ENCODE results near the gene ST6GALNAC3.
"Not testable (repeated sequence)": the region's sequence is repeated elsewhere in the genome, so short reads cannot be mapped to it uniquely, and the experiment has no call there.

The ST6GALNAC3 gene

DNA sequence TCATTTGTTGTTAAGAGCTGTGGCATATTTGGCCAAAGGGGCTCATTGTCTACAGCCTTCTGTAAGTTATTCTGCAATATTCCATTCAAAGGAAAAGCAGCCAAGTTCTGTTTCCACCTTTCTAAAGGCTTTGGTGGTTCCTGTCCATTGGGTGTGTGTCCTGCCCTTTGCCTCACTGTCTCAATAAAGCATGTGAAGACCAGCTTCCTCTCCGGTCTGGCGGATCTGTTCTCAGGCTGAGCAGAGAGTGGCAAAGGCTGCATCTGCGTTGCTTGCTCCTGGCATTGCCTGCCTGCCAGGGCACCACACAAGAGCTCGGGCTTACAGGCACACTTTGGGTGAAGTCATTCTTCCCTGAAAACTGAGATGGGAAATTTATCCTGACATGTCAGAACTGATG is 34.9 kb downstream of the ST6GALNAC3 start:
- DNase-seq (ENCODE audit: low read depth), result no peak

DNA sequence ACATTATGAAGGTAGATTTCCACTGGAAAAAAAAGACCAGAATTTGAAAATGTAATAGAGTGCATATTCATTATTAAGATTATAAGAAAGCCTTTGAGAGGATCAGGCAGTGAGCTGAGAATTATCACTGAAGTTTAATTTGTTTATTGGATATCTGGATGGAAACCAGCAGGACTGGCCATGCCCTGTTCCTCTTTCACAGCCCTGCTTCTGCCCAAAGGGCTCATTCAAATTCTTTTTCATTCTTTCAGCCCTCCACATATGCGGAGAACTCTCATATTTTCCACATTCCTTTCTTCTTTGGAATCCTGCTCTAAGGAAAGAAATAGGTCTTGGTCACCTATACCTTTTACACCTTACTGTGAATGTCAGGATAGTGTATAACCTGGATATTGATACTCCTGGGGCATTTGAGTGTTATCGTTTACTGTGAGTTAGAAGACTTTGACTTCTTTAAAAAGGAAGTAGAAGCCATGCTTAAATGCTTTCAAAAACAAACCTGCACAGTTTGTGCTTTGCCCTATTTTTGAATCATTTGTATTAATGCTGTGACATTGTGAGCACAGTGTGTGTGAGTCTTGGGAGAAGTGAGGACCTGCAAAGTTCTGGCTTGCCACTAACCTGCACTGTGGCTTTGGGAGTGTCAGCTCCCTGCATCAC is 35.5 kb downstream of the ST6GALNAC3 start:
- DNase-seq (ENCODE audit: low read depth), result no peak

DNA sequence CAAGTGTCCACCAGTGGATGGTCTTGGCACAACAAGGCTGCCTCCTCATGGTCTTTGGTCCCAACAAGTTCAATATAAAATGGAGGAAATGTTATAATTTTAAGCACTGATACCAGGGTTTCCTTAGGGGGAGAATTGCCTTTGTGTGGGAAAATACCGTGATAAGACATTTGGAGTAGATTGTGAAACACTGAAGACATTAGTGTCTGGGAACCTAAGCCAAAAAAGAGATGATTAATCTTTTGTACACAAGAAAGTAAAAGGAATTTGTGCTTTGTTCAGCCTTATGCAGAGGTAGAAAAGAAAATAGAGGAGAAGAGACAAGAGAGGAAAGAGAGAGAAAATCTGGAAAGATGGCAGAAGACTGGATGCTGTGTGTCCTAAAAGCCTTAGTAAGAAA is 36.1 kb downstream of the ST6GALNAC3 start:
- no peak for DNase-seq (ENCODE audit: low read depth)

DNA sequence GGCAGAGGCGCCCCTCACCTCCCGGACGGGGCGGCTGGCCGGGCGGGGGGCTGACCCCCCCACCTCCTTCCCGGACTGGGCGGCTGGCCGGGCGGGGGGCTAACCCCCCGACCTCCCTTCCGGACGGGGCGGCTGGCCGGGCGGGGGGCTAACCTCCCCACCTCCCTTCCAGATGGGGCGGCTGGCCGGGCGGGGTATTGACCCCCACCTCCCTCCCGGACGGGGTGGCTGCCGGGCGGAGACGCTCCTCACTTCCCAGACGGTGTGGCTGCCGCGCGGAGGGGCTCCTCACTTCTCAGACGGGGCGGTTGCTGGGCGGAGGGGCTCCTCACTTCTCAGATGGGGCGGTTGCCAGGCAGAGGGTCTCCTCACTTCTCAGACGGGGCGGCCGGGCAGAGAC is 37.8 kb downstream of the ST6GALNAC3 start:
- not testable (repeated sequence) for DNase-seq (ENCODE audit: low read depth)

DNA sequence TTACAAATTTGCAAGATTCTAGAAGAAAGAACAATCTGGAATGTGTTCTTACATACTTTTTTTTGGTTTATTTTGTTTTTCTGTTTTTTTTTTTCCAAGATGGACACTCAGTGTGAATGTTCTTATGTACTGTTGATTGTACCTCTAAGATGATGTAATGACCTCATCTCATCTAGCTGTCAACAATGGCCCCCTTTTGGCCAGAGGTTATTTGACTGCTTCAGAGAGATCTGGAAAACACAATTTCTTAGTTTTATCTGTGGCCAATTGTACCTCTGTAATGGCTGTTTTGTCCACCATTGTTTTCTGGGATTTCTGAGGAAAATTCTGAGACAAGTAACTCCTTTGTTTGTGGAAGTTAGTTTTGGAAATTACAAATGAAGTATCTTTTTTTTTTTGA is 38.9 kb downstream of the ST6GALNAC3 start:
- DNase-seq (ENCODE audit: low read depth), result no peak

DNA sequence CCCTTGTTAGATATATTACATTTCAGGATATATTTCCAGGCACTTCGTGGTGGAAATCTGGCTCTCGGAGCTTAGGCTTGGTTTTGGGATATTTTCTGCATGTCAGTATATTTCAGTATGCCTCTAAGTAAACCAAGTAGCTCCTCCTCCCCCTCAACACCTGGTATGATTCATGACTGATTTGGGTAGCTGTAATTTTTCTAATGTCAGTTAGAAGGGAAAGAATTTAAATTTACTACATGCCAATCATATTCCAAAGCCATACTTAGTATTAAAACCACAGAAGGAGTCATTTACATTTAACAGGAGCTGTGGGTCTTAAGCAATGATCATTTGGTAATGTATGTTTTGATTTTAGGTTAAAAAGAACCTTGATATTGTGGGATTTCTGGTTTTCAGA is 40.6 kb downstream of the ST6GALNAC3 start:
- DNase-seq (ENCODE audit: low read depth), result no peak

DNA sequence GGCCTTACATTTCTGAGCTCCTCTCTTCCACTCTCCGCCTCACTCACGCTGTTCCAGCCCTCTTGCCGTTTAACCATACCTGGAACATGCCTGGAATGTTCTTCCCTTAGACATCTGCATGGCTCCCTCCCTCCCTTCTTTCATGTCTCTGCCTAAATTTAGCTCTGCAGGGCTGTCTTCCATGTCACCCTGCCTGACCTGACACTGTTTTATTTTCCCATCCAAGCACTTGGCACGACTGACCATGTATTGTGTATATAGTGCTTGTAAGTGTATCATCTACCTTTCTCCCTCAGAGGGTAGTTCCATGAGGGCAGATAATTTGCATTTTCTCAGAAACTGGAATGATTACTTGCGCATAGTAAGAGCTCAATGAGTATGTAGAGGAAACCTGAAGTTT is 47.3 kb downstream of the ST6GALNAC3 start:
- no peak for DNase-seq (ENCODE audit: low read depth)

DNA sequence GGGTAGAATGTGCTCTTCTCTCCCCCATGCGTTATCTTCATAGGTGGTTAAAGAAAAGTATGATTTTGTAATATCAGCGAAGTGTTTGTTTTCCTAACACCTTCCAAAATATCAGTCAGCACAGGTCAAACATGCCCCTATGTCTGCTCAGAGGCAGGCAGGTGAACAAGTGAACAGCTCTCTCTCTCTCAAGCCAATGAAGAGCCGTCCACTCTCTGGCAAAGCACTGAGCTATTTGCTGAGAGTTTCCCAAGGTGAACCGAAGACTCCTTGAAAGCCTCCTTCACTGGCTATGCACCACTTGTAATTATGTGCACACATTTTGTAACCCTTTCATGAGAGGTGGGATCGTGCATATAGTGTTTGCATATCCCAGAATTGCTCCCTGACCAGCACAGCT is 47.7 kb downstream of the ST6GALNAC3 start:
- no peak for DNase-seq (ENCODE audit: low read depth)

DNA sequence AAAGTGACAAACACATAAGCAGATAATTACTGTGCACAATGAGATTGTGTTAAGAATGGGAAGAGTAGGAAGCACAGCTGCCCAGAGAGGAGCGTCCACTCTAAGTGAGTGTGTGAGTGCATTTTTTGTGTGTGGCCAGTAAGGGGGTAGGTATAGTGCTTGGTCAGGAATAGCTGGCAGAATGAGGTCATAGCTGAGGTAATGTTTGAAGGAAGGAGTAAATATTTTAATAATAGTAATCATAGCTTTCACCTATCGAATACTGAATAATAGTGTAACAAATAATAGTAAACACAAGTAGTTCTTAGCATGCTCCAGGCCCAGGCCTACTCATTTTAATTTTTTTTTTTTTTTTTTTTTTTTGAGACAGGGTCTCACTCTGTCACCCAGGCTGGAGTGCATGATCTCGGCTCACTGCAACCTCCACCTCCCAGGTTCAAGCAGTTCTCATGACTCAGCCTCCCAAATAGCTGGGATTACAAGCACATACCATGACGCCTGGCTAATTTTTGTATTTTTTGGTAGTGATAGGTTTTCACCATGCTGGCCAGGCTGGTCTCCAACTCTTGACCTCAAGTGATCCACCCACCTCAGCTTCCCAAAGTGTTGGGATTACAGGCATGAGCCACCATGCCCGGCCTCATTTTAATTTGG is 49.0 kb downstream of the ST6GALNAC3 start:
- DNase-seq (ENCODE audit: low read depth), result not testable (repeated sequence)

DNA sequence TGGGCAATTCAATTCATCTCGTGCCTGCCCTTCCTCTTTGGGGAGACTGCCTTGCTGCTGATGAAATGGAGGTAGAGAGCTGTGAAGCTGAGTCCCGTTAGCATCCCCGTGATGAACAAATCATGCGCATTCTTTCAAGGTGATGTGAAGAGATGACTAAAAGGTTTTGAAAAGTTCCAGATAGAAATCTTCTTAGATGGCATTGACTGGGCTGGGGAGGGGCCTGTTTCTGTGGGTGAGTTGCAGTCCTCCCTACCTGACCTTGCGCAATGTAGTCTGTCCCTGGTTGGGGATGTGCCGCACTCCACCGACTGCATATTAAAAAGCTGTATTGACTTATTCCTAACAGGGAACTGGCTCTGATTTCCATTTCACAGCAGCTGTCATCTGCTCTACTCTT is 49.6 kb downstream of the ST6GALNAC3 start:
- DNase-seq (ENCODE audit: low read depth), result no peak

DNA sequence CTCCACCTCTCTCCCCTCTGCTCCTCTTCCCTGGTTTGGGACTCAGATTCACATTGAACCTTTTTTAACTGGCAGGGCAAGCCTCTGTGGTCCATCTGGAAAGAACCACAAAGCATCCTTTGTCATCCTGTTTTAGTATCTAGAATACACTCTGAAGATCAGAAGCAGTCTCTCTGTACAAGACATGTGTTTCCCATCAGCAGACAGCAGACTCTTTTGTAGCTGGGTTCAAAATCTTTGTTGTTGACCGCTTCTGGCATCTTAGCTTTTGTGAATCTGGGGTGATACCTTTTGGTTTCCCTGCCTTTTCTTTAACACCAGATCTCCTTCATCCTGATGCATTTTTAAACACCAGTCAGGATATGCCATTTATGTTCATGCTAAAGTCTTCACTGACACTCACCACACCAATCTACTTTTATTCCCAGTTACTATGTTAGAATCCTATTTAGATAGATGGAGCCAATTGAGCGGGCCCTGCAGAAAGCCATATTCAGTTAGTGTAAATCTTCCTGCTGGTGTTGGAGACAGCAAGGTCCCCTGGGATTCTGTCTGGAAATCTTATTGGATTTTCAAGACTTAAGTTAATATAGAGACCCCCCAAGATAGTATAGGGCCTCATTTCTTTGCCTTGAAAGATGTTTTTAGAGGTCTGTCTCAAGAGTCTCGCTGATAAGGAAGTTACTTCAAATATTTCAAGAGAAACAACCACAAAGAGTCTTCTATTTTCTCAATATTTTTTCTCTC is 51.1 kb downstream of the ST6GALNAC3 start:
- DNase-seq (ENCODE audit: low read depth), result no peak

DNA sequence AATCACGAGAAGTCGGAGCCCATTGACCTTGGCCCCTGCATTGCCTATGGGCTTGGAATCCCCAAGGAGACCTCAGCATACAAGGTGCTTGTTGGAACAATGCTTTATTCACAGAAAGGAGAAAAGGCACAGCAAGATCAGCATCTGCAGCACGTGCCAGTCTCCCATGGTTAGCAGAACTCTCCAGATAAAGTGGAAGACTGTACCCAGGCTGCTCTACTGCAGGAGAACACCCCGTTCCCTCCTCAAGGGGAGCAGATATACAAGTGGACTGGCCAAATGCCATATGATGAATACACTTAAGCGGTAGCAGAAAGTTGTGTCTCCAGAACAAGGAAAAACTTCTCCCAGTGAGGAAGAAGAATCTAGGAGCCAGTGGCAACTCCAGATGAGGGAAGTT is 53.5 kb downstream of the ST6GALNAC3 start:
- no peak for DNase-seq (ENCODE audit: low read depth)

DNA sequence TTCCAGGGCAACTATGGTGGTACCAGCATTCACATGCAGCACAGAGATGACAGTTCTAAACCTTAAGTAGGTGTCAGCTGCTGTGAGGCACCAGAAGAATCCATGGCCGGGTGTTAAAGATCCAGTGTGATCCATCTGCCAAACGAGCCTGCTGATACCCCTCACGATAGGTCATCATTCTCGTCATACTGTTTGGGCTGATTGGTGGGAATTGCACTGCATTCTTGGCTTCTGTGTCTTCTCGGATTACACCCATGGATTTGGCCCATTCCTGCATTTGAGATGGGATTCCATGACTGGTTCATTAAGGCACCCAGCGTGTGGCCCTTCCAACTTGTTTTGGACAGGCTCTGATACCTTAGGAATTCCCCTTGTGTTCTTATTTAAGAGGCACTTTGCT is 55.2 kb downstream of the ST6GALNAC3 start:
- no peak for DNase-seq (ENCODE audit: low read depth)

DNA sequence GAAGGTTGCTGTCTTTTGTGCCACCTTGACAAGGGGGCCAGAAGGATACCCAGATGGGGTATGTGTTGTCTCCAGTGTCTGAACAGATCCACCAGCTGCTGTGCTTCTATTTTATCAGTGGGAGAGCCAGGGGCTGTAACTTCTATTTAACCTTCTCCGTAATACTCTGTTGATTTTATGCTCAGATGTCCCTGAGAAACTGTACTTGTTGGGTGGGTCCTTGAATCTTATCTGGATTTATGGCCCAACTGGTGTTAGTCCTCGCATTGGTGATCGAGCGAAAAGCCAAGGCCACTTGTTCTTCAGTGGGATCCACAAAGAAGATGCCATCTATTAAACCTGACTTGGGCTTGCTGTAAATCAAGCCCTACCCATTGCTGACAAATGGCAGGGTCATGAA is 56.4 kb downstream of the ST6GALNAC3 start:
- no peak for DNase-seq (ENCODE audit: low read depth)

DNA sequence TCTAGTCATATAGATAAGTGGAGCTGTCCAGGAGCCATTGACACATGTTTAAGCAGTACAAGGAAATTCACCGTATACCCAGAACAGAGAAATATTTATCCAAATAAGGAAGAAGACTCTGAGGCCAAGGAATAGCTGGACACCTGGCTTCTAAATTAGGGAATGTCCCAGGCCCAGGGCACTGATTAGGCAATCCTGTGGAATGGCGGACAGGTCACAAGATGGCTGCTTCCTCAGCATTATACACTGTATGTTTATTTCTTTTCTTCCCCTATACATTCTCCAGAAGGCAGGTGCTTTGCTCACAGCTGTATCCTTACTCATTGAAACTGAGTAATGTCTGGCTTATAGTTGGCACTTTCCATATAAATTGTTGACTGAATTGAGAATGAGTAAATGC is 59.4 kb downstream of the ST6GALNAC3 start:
- no peak for DNase-seq (ENCODE audit: low read depth)

DNA sequence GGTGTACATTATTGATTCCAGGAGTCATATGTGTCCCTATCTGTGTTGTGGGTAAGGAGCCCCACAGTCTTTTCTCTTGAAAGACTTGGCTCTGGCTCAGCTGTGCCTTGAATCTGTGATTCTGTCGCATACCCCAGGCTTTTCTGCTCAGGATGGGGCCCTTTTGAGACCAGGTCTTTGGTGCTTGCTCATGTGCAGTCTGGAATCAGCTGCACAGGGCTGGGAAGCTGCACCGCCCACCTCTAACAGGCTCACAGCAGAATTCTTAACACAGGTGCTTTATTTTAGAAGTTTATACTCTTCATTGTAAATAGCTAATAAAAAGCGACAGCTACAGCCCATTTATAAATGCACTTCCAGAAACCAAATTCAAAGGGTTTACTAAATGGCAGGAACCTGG is 61.3 kb downstream of the ST6GALNAC3 start:
- DNase-seq (ENCODE audit: low read depth), result no peak

DNA sequence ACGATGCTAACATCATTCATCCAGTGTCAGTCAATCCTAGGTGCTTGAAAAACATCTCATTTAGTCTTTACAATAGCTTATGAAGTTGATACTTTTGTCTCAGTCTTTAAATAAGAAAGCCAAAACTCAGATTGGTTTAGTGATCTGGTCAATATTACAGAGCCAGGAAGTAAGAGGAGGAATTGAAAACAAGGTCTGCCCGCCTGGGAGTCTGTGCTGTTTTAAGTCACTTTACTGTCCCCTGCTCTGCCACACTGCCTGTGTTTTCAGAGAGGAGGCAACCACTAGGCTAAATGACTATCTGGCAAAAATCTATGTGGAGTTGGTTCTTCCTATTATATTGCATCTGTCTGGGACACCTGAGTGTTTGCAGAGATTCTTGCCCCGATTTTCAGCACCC is 62.3 kb downstream of the ST6GALNAC3 start:
- no peak for DNase-seq (ENCODE audit: low read depth)

DNA sequence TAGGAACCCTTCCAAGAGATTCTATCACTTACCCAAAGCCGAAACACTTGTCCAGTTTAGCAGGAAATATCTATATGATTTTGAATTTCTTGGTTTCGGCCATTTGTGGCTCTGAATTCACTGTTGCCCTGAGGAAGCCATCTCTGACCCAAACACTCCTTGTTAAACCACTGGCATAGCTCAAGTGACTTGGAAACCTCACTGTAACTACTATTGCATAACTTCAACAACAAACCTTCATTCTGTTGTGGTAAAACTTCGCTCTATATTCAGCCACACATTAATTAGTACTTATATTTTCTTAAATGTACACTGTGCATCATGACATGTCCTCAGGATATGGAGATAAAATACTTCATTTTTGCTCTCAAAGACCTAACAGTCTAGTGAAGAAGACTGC is 63.2 kb downstream of the ST6GALNAC3 start:
- no peak for DNase-seq (ENCODE audit: low read depth)

DNA sequence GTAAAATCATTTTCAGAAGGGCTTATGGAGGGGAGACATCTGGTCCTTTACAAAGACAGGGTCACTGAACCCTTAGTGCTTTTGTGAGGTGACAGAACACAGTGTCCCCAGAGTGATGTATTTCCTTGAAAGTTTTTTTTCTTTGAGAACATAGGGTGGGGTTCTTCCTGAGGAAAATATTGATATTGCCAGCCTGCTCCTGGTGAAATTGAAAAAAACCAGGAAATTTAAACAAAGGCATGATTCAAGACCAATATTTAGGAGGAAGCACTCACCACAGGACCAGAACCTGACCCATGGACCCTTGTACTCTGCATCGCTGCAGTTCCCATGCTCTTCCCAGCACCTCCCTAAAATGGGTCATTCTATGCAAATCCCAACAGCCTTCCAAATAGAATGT is 63.7 kb downstream of the ST6GALNAC3 start:
- DNase-seq (ENCODE audit: low read depth), result no peak

DNA sequence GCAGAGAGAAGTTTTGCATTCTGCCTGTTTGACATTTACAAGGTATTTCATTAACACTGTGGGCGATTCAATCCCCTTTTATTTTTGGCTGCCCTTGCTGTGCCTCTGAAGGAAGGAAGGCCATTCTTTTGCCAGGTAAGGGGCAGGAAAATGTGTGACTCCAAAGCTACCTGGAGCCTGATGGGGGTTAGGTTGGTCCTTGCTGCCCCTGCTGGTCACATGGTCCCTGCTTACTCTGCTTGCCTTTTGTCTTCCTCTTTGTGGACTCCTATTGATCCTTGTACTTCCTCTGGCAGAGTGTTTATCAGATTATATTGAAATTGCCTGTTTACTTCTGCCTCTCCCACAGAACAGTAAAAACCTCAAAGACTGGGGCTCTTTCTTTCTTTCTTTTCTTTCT is 65.7 kb downstream of the ST6GALNAC3 start:
- no peak for DNase-seq (ENCODE audit: low read depth)

DNA sequence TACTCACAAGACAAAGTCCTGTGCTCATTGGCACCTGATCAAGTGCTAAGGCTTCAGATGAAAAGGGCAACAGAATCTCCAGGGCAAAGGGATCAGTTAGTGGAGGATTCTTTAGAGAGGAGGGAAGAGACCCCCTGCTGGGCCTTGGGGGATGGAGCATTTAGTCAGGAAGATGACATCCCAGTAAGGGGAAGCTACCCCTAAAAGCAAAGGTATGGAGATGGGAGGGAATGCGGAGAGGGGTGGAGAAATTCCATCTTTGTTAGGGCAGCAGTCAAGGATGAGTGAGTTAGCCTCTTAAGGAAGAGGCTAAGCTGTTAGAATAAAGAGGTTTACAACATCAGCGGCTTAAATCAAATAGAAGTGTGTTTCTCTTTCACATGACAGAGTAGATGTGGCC is 67.4 kb downstream of the ST6GALNAC3 start:
- DNase-seq (ENCODE audit: low read depth), result no peak

DNA sequence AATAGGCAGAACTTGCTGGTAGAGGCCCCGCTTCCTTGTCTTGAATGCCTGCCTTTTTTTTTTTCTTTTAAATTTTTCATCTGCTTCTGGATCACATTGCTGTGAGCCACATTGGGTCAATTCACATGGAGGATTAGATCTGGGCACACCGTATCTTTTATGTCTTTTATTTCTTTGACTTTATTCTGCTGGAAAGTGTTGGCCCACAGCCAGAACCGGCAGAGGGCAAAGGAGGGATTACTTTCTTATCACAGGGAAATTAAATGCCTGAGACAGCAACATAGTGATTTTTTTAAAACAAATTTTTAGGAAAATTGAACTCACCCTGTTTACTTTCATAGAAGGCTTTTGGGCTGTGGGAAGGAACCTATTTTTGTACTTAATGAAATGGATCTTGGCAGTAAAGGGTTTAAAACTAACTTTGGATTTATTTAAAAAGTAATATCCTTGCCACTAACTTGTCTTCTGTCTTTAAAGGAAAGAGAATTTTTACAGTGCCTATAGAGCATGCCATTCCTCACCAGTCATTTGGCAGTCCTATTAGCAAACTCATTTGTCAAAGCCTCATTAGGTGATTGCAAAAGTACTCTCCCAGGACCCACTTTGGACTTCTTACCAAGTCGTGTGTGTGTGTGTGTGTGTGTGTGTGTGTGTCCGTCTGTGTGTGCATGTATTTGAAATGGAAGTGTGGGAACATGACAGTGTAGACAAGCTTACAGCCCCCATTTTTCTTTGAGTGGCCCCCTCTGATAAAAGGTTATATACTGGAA is 68.4 kb downstream of the ST6GALNAC3 start:
- no peak for DNase-seq (ENCODE audit: low read depth)

DNA sequence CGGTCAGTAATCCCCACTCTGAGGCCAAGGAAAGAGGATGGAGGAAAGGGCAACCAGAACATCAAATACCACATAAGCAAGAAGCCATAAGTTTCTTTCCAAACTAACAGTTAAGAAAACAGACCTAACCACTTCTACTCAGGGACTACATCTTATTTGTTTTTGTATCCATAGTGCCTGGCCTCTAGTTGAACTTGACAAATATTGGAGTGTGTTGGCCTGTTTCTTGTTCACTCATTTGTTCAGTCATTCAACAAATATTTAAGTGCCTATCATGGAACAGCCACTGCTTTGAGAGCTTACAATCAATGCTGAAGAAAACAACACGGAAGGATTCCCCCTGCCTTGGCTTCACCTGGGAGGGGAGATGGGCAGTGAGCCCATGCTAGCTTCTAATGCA is 69.7 kb downstream of the ST6GALNAC3 start:
- DNase-seq (ENCODE audit: low read depth), result no peak
